ENCODE data around the gene ABCC1.

- no peak for TF ChIP-seq CTCF (IDR thresholded peaks at IDR 0.05)
- TF ChIP-seq ZFX (IDR thresholded peaks at IDR 0.05; ENCODE audit: borderline replicate concordance): no peak
These were observed 67.1 kb downstream of the ABCC1 start for GRCh38 chr16:16016388-16016964.

Measured in 22Rv1 (cell line).